HAP-1 (cell line): ENCODE results near the gene EGLN2.
"Not testable (repeated sequence)": the region's sequence is repeated elsewhere in the genome, so short reads cannot be mapped to it uniquely, and the experiment has no call there.

Source experiments
- DNase-seq, 2 experiments: peaks; one replicate each; pipeline ENCODE4 v3.0.0-alpha.2; 2016 to 2020; ENCODE audit warnings: low spot score in 2 of 2
- H3K27me3 ChIP-seq: fragments of 250-450 bp; sonication (Bioruptor Pico); 2 replicates; pipeline ENCODE4 v1.5.1; 2020; ENCODE audit warnings: low read depth, mild to moderate bottlenecking, moderate library complexity
- H3K36me3 ChIP-seq: fragments of 250-450 bp; sonication (Bioruptor Pico); replicated peaks from 2 replicates; pipeline ENCODE4 v1.5.1; 2020; ENCODE audit warnings: mild to moderate bottlenecking
- H3K4me1 ChIP-seq: fragments of 250-450 bp; sonication (Bioruptor Pico); 2 replicates; pipeline ENCODE4 v1.5.1; 2020; ENCODE audit warnings: mild to moderate bottlenecking
- H3K4me3 ChIP-seq: fragments of 250-450 bp; sonication (Bioruptor Pico); 2 replicates; pipeline ENCODE4 v1.5.1; 2020; ENCODE audit warnings: mild to moderate bottlenecking, moderate library complexity
- H3K9me3 ChIP-seq: fragments of 250-450 bp; sonication (Bioruptor Pico); 2 replicates; pipeline ENCODE4 v1.5.1; 2020; ENCODE audit warnings: mild to moderate bottlenecking, moderate library complexity
- in situ Hi-C: fragments of 300-500 bp; cut with MboI; formaldehyde crosslinking; loops from 3 replicates; pipeline ENCODE4 v1.14.3; 2020; ENCODE audit warnings: low sequenced_read_pairs, inconsistent platforms, mixed read lengths

Gene EGLN2

GRCh38 chr19:40846722-40847121 is 47.7 kb downstream of the EGLN2 start:
- DNase-seq, in situ Hi-C loops, H3K36me3 ChIP-seq, H3K4me3 ChIP-seq, H3K9me3 ChIP-seq, H3K4me1 ChIP-seq: not testable (repeated sequence)
- H3K27me3 ChIP-seq, result peaks cover 12% of the 10 kb centered on the region

GRCh38 chr19:40850277-40850676 is 51.3 kb downstream of the EGLN2 start, which contains the start of gene CYP2A6:
Gene CYP2A6 (minus strand): TSS chr19:40850447. CDS start chr19:40850426, 21 bp downstream.
- DNase-seq, H3K9me3 ChIP-seq, H3K36me3 ChIP-seq, H3K4me3 ChIP-seq, in situ Hi-C loops, H3K4me1 ChIP-seq: not testable (repeated sequence)
- H3K27me3 ChIP-seq, result peaks cover 12% of the 10 kb centered on the region

- H3K36me3 ChIP-seq, in situ Hi-C loops, DNase-seq, H3K4me1 ChIP-seq, H3K4me3 ChIP-seq, H3K9me3 ChIP-seq: not testable (repeated sequence)
- H3K27me3 ChIP-seq, result peaks cover 12% of the 10 kb centered on the region
Measured at GRCh38 chr19:40852467-40853152, 53.6 kb downstream of the EGLN2 start.
